ENCODE results near the gene HLA-C.
"Not testable (repeated sequence)": the region's sequence is repeated elsewhere in the genome, so short reads cannot be mapped to it uniquely, and the experiment has no call there.

HLA-C gene

DNA sequence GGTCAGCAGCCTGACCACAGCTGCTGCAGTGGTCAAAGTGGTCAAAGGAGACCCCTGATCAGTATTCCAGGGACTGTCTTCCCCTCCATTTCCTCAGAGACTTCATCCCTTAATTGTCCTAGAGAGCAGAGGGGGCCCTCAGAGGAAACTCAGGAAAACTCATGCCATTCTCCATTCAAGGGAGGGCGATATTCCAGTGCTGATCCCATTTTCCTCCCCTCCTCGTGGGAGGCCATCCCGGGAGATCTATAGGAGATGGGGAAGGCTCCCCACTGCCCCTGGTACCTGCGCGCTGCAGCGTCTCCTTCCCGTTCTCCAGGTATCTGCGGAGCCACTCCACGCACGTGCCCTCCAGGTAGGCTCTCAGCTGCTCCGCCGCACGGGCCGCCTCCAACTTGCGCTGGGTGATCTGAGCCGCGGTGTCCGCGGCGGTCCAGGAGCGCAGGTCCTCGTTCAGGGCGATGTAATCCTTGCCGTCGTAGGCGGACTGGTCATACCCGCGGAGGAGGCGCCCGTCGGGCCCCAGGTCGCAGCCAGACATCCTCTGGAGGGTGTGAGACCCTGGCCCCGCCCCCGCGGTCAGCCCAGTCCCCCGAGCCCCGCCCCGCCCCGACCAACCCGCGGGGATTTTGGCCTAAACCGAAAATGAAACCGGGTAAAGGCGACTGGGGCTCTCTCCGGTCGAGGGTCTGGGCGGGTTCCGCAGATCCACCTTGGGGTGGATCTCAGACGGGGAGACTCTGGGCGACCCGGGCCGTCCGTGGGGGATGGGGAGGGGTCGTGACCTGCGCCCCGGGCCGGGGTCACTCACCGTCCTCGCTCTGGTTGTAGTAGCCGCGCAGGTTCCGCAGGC is 878 bp downstream of the HLA-C start:
- TF ChIP-seq, protein P1, sequence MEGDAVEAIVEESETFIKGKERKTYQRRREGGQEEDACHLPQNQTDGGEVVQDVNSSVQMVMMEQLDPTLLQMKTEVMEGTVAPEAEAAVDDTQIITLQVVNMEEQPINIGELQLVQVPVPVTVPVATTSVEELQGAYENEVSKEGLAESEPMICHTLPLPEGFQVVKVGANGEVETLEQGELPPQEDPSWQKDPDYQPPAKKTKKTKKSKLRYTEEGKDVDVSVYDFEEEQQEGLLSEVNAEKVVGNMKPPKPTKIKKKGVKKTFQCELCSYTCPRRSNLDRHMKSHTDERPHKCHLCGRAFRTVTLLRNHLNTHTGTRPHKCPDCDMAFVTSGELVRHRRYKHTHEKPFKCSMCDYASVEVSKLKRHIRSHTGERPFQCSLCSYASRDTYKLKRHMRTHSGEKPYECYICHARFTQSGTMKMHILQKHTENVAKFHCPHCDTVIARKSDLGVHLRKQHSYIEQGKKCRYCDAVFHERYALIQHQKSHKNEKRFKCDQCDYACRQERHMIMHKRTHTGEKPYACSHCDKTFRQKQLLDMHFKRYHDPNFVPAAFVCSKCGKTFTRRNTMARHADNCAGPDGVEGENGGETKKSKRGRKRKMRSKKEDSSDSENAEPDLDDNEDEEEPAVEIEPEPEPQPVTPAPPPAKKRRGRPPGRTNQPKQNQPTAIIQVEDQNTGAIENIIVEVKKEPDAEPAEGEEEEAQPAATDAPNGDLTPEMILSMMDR (IDR thresholded peaks at IDR 0.05), result no peak
- no peak for TF ChIP-seq ZFX (IDR thresholded peaks at IDR 0.05; ENCODE audit: borderline replicate concordance)
- H3K27ac ChIP-seq, result peak overlapping the region; percentile 23; the same call in 1 of the 2 replicates

DNA sequence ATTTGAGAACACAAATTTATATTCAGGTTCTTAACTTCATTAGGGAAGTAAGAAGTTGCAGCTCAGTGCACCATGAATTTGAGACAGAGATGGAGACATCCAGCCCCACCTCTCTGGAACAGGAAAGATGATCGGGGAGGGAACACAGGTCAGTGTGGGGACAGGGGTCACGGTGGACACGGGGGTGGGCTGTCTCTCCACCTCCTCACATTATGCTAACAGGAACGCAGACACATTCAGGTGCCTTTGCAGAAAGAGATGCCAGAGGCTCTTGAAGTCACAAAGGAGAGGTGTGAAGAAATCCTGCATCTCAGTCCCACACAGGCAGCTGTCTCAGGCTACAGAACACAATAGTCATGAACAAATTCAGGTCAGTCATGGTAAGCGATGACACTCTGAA is 3.1 kb downstream of the HLA-C start:
- no peak overlapping the region for H3K27ac ChIP-seq
- no peak for TF ChIP-seq ZFX (IDR thresholded peaks at IDR 0.05; ENCODE audit: borderline replicate concordance)

DNA sequence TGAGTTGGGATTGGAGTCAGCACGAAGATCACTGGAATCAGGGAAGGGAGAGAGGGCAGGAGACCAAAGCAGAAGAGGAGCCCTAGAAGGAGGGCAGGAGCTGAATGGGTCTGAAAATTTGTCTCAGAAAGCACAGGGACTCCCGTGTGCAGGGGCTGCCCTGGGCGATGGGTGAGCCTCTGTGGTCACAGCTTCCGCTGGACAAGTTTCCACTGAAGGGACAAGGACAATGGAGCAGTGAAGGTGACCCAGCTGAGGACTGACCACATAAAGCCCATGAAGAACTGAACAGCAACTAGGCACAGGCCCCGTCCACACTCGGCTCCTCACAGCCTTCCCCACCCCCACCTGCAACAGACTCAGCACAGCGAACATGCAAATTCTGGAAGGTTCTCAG is 3.5 kb downstream of the HLA-C start:
- TF ChIP-seq, protein P1 (IDR thresholded peaks at IDR 0.05), result no peak
- no peak for TF ChIP-seq ZFX (IDR thresholded peaks at IDR 0.05; ENCODE audit: borderline replicate concordance)

DNA sequence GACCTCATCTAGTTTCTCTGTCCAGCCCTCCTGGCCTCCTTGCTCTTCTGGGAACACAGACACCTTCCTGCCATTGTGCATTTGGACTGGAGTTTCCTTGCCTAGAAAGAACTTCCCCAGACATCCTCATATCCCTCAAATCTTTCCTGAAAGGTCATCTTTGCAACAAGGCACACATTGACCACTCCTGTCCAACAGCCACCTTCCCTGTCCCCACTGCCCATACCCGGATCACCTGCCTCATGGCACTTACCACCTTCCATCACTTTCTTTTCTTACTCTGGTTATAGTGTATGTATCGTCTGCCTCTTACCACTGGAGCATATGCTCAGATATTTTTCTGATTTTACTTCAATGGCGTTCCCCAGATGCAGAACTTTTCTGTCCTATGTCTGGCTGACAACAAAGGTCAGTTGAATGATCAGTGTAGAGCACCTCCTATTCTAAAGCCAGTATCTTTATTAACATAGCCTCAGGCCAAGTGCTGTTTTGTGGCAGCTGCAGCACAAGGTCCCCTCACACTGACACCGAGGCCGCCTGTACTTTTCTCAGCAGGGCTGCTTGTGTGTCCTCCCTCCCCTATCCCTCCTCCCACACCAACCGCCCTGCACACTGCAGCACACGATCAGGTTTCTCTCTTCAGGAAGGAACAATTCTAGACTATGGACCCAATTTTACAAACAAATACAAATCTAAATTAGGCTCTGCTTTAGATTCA is 4.1 kb downstream of the HLA-C start:
- no peak overlapping the region for H3K27ac ChIP-seq
- no peak for TF ChIP-seq ZFX (IDR thresholded peaks at IDR 0.05; ENCODE audit: borderline replicate concordance)
- TF ChIP-seq, protein P1 (IDR thresholded peaks at IDR 0.05), result no peak

More for the DNA sequence above, 3.5 kb downstream of the HLA-C start:
- no peak overlapping the region for H3K27ac ChIP-seq

DNA sequence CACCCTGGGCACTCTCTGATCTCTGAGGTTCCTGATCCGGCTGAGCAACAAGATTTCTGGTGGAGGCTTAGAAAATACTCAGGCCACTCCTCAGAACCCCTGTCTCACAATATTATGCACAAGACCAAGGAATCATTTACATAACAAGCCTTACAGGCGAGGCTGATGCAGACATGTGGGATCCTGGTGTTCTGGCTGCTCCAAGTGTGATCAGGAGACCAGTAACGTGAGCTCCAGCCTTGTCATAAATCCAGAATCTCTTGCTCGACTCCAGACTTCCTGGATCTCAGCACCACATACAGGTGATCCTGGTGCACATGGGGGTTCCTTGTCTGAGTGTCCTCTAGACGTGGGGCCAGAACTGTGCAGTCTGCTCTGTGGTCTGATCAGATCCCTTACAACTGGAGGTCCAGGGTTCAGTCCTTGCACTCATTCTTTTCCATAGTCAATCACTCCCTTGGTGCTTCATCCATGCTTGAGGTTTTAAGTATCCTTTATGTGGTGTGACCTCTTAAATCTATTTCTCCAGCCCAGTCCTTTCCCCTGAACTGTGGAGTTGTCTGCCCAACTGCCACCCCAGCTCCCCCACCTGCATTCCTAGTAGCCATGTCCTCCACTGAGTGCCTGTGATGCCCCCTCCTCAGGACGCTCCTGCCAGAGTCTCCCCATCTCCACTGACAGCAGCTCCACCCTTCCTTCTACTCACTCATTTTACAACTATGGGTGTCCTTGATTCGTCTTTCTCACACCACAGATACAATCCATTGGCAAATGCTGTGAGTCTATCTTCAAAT is 5.1 kb downstream of the HLA-C start:
- TF ChIP-seq, protein P1 (IDR thresholded peaks at IDR 0.05), result no peak
- TF ChIP-seq ZFX (IDR thresholded peaks at IDR 0.05; ENCODE audit: borderline replicate concordance), result no peak
- H3K27ac ChIP-seq, result no peak overlapping the region

DNA sequence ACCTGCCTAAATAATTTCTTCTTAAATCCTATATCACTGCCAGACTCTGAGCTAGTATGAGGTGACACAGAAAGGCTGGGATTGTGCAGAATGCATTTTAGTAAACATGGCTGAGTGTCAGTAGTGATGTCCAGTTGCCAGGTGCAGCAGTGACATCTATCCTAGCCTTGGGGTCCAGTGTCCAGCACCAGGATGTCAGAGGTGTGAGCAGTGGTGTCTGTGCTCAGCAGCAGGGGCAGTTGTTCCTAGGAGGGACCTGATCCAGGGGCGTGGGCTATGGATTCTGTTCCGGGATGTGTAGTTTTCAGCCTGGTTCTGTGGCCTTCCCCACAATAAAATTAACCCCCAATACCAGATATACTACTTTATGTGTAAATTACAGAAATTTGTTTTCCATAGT is 6.0 kb downstream of the HLA-C start:
- TF ChIP-seq, protein P1 (IDR thresholded peaks at IDR 0.05), result no peak
- TF ChIP-seq ZFX (IDR thresholded peaks at IDR 0.05; ENCODE audit: borderline replicate concordance), result no peak
- H3K27ac ChIP-seq, result no peak overlapping the region

DNA sequence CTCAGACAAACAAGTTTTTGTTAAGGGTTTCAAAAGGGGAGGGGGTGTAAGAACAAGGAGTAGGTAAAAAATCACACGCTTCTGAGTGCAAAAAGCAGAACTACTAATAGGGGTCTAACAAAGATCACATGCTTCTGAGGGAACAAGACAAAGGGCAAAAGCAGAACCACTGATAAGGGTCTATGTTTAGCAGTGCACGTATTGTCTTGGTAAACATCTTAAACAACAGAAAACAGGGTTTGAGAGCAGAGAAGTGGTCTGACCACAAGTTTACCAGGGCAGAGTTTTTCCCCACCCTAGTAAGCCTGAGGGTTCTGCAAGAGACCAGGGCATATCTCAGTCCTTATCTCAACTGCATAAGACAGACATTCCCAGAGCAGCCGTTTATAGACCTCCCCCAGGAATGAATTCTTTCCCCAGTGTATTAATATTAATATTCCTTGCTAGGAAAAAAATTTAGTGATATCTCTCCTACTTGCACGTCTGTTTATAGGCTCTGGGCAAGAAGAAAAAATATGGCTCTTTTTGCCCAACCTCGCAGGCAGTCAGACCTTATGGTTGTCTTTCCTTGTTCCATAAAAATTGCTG is 8.5 kb downstream of the HLA-C start:
- not testable (repeated sequence) for H3K27ac ChIP-seq

DNA sequence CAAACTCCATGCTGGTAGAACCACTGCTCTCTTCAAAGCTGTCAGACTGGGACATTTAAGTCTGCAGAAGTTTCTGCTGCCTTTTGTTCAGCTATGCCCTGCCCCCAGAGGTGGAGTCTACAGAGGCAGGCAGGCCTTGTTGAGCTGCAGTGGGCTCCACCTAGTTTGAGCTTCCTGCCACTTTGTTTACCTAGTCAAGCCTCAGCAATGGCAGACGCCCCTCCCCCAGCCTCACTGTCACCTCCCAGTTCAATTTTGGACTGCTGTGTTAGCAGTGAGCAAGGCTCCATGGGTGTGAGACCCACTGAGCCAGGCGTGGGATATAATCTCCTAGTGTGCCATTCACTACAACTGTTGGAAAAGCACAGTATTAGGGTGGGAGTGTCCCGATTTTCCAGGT is 11.9 kb downstream of the HLA-C start:
- H3K27ac ChIP-seq, result not testable (repeated sequence)

Data from 22Rv1 (cell line).